ENCODE data around the gene ADAMTS19.

ADAMTS19 gene

GRCh38 chr5:129745997-129746396 is 285.9 kb downstream of the ADAMTS19 start:
- TF ChIP-seq FOXP2 (optimal IDR thresholded peaks at IDR 0.05; ENCODE audit: borderline replicate concordance, extremely low read depth, extremely low read length, insufficient read depth) (no peak), REST (IDR thresholded peaks at IDR 0.05; ENCODE audit: insufficient read depth in 1 of 2, low read depth in 2 of 2, low read length in 2 of 2) (no peak), TAF1 (IDR thresholded peaks at IDR 0.05; ENCODE audit: borderline replicate concordance, insufficient read depth, low read length) (no peak), POLR2AphosphoS5 (IDR thresholded peaks at IDR 0.05; ENCODE audit: low read depth, low read length) (no peak), SIN3A (IDR thresholded peaks at IDR 0.05; ENCODE audit: borderline replicate concordance, insufficient read depth, low read length) (no peak)

GRCh38 chr5:129746876-129747275 is 286.8 kb downstream of the ADAMTS19 start:
- TF ChIP-seq TAF1 (IDR thresholded peaks at IDR 0.05; ENCODE audit: borderline replicate concordance, insufficient read depth, low read length) (no peak), SIN3A (IDR thresholded peaks at IDR 0.05; ENCODE audit: borderline replicate concordance, insufficient read depth, low read length) (no peak), POLR2AphosphoS5 (IDR thresholded peaks at IDR 0.05; ENCODE audit: low read depth, low read length) (no peak), REST (IDR thresholded peaks at IDR 0.05; ENCODE audit: insufficient read depth in 1 of 2, low read depth in 2 of 2, low read length in 2 of 2) (no peak), FOXP2 (optimal IDR thresholded peaks at IDR 0.05; ENCODE audit: borderline replicate concordance, extremely low read depth, extremely low read length, insufficient read depth) (no peak)

GRCh38 chr5:129747572-129748407 is 287.7 kb downstream of the ADAMTS19 start, which contains the start of gene MINAR2:
MINAR2 (plus strand) TSS chr5:129748094; CDS start chr5:129748191, 97 bp downstream.
- no peak for TF ChIP-seq POLR2AphosphoS5 (IDR thresholded peaks at IDR 0.05; ENCODE audit: low read depth, low read length)
- no peak for TF ChIP-seq SIN3A (IDR thresholded peaks at IDR 0.05; ENCODE audit: borderline replicate concordance, insufficient read depth, low read length)
- TF ChIP-seq FOXP2 (optimal IDR thresholded peaks at IDR 0.05; ENCODE audit: borderline replicate concordance, extremely low read depth, extremely low read length, insufficient read depth): no peak
- no peak for TF ChIP-seq TAF1 (IDR thresholded peaks at IDR 0.05; ENCODE audit: borderline replicate concordance, insufficient read depth, low read length)
- TF ChIP-seq REST (IDR thresholded peaks at IDR 0.05; ENCODE audit: insufficient read depth in 1 of 2, low read depth in 2 of 2, low read length in 2 of 2): no peak

- no peak for TF ChIP-seq TAF1 (IDR thresholded peaks at IDR 0.05; ENCODE audit: borderline replicate concordance, insufficient read depth, low read length)
- no peak for TF ChIP-seq SIN3A (IDR thresholded peaks at IDR 0.05; ENCODE audit: borderline replicate concordance, insufficient read depth, low read length)
- no peak for TF ChIP-seq POLR2AphosphoS5 (IDR thresholded peaks at IDR 0.05; ENCODE audit: low read depth, low read length)
- TF ChIP-seq FOXP2 (optimal IDR thresholded peaks at IDR 0.05; ENCODE audit: borderline replicate concordance, extremely low read depth, extremely low read length, insufficient read depth): no peak
- TF ChIP-seq REST (IDR thresholded peaks at IDR 0.05; ENCODE audit: insufficient read depth in 1 of 2, low read depth in 2 of 2, low read length in 2 of 2): no peak
Measured at GRCh38 chr5:129748913-129749880, 289.1 kb downstream of the ADAMTS19 start.
